IPS-NIHi7 (cell line): ENCODE results near the gene SULF2.
A peak's percentile ranks its signal among the peaks of the same experiment; 100 is the strongest.

ENCODE experiments used
- DNase-seq: peaks from one replicate; pipeline ENCODE4 v3.0.0; 2012; ENCODE audit warnings: mixed read lengths; ENCODE audit errors: extremely low spot score

SULF2 gene

DNA sequence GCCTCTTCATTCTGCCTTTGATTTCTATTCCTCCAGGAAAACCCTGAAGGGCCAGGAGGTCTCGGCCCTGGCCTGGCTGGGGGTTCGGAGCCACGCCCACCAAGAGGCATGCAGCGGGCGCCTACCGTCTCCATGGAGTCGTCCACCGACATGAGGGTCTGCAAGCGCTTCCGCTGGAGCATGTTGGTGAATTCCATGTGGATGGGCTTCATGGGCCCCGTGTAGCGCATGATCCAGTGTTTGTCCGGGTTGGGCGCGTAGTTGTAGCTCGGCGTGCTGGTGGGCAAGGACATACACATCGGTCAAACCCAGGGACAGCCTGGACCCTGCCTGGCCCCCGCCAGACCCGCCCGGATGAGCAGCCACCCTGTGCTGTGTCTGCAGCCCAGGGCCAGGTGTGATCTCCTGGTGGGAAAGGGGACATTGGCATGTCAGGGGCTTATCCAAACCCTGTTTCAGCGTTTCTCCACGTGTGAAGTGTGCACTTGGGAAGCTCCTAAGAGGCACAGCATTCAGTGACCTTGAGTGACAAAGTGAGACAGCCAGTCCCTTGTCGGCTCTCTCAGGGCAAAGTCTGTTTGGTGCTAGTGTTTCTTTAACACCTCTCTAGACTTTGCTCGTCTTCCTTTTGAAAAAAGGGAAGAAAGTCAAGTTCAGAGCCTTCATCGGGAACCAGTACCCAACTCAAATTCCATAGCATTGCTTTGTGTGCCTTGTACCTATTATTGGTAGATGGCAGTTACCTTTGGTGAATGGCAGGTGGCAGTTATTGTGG is 100.8 kb downstream of the SULF2 start:
- DNase-seq, result no peak

DNA sequence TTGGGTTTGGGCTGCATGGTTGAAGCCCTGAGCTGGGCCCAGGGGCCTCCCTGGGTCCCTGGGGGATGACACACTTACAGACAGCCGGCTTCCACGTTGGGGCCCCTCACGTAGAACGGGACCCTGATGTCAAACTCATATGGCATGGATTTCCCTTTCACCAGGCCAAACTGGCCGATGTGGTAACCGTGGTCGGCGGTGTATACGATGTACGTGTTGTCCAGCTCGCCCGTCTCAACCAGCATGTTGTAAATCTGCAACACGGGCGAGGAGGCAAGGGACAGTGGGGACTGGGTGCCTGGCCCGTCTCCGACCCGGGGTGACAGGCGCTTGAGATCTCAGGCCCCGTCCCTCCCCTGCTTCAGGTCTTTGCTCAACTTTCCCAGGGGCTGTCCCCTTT is 102.4 kb downstream of the SULF2 start:
- DNase-seq, result no peak

DNA sequence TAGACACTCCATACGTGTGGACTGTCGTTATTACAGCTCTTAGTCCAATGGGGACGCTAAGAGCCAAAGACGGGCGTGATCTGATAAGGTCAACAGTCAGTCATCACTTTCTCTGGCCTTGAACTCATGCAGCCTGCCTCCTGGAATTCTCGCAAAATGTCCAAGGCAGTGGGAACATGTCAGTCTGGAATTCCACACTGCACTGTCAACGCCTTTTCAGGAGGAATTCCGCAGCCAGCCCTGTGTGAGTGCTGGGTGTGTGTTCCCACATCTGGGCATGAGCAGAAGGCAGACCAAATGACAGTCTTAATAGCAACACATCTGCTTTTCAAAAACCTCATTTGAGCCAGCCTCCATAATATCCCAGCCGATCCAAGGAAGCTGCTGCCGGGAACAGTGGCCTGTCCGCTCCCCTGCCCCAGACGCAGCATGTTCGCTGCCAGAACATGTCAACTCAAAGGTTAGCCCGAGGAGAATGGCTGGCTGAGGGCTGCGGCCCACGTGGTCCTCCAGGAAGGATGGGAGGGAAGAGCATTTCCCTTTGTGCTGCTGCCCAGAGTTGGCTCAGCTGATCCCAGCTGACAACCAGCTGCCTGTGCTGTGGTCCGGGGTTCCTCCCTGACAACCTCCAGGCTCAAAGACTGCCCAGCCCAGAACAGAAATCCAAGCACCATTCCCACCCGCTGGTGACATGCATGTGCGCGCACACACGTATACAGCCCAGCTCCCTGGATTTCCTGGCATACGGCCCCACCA is 103.1 kb downstream of the SULF2 start:
- no peak for DNase-seq

DNA sequence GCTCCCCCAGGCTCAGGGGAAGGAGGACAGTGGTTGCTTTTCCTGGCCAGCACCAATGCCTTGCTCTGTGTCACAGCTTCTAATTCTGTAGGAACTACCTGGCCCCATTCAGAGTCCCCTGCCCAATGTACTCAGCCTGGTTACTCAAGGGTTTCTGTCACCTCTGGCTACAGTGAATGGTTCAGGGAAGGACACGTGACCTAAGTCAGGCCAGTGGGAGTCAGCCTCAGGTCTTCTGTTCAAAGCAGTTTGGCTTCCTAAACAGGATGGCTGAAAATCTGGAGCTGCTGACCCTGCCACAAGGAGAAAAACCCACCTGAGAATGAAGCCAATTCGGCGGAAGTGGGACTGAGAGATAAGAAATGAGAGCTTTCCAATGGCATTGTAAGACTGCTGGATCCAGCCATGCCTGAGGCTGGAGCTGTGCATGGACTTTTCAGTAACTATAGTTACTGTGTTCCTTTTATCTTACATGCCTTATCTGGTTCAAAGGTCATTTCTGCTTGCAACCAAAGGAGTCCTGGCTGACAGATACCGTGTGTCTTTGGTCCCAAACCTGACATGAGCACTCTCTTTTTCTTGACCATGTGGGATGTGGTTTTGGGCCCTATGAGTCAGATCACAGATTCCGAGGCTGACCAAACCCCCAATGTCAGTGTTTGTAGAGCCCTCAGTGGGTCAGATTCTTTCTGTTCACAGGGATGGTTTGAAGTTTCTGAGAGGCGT is 104.3 kb downstream of the SULF2 start:
- DNase-seq, result no peak

DNA sequence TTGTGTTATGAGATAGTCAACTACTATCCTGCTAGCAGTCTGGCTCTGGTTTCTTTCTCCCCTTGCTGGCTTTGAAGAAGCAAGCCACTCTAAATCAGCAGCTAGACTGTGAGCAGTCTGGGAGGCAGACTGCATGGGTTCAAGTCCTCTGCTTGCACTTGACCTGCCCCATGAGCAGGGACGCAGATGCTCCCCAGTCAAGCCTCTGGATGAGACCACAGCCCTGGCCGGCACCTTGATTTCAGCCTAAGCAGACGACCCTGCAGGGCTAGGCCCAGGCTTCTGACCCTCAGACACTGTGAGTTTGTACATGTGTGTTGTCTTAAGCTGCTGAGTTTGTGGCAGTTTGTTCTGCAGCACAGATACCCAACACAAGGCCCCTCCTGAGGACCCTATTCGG is 105.8 kb downstream of the SULF2 start:
- DNase-seq, result no peak

DNA sequence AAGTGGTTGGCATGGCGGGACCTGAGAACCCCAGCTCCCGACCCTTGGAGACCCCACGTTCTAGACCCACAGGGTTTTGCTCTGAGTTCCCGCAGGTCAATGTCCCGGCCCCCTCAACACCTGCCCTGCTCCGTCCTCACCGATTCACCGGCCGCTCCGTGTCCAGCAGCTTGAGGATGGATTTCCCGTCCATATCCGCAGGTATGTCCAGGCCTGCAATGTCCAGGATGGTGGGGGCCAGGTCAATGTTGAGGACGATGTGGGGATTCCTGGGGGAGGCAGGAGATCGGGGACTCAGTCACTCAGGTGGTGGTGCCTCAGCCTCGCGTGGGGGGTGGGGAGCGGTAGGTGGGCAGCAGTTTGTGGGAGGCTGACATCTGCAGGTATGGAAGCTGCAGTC is 106.7 kb downstream of the SULF2 start:
- DNase-seq, result no peak

DNA sequence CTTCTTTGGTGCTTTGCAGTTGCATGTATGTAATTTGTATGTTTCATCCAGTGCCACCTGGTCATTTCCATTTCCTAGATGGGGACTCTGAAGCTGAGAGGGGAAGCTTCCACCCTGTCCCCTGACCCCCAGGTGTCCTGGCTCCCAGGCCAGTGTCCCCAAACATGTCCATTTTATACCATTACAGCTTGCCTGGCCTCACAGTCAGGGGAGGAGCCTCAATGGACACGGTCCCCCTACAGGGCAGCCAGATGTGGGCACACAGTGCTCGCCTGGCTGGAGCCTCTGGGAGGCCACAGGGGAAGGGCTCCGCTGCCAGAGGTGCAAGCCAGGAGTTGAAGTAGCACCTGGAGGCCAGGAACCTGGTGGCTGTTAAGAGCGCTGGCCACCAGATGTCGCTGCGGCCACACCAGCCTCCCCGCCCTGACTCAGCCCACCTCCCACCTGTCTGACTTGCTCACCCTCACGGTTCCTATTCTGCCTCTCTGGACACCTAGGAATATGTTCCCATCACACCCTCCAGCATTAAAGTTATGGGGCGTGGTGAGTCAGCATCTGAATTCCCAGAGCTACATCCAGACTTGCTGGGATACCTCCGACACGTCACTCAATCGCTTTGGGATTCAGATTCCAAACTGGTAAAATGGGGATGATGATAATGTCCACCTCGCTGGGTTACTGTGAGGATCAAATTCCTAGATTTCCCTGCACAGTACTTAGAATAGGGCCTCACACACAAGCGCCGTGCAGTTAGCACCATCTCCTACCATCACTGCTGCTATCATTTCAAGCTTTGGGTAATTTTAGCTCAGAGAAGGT is 107.4 kb downstream of the SULF2 start:
- DNase-seq, result peak; percentile 90

DNA sequence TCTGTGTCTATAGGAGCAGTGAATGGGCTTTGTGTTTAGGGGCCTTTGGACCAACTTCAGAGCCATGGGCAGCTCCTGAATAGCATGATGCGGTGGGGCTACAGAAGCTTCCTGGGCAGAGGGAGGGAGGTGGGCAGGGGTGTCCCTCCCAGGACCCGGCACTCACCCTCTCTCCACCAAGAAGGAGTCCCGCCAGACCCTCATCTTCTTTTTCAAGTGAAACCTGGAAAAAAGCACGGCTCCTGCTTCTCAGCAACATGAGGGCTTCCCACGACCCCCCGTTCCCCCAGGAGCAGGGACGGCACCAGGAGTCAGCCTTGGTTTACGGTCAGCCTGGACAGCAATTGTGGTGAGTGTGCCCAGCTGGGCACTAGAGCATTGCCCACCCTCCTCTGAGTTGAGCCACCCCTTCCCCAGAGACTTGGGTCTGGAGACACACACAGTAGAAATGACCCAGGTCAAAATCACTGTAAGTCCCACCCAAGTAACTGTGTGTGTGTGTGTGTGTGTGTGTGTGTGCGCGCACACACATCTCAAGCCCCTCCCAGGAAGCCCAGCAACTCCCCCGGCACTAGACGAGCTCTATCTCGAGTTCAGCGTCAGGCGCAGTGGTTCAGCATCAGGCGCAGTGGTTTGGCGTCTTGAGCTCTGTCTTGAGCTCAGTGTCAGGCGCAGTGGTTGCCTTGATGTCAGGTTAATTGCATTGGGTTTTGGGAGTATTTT is 108.2 kb downstream of the SULF2 start:
- DNase-seq, result no peak

DNA sequence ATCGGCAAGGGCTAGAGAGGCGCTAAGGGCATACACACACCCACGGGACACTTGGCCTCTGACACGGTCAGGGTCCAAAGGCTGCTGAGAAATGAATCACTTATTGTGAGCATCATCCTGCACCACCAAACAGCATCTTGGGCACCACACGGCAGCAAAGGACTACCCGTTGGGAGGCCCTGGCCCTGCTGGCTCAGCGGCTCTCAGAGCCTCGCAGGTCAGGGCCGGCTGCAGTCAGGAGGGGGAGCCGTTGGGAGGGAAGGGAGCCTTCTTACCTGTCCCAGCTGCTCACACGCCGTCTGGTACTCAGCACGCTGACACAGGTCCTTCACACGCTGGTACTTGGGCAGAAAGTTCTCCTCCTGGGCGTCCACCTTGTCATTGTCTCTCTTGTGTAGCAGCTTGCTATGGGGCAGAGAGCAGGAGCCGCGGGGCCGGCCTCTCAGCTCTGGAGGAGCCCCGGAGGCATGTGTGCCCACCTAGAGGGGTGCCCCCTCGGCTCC is 109.0 kb downstream of the SULF2 start:
- peak; percentile 76 for DNase-seq

DNA sequence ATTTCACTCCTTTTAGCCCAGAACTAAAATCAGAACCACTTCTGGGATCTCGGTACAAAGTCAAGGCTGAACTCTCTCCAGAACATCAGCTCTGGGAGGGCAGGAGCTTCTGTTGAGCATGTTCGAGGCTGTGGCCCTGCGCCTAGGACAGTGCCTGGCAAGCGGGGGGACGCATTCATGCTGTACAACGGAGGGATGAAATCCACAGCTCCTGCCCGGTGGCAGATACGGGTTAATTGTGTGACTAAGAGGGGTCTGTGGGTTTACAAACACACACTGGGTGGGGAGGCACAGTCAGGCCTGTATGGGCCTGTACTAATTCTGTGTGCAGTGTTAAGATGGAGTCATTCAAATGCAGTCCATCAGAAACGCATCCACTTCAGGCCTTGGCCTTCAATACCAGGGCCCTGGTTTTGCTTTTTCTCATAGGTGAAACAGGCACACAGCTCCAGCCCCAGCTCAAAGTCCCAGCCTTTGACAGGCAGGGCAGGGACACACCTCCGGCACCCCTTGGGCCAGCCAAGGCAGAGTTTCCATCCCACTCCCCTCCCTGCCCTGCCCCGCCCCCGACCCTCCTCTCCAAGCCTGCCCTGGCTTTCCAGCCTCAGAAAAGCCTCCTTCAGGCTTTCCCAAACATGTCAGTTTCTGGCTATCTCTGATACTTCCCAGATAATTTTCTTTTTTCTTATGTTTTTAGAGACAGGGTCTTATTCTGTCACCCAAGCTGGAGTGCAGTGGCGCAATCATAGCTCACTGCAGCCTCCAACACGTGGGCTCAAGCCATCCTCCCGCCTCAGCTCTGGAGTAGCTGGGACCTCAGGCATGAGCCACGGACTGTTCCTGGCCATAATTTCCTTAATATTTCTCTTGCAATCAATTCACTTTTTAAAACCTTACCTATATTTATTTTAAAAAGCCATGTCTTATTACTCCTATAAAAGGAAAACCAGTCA is 109.8 kb downstream of the SULF2 start:
- DNase-seq, result peak; percentile 50

DNA sequence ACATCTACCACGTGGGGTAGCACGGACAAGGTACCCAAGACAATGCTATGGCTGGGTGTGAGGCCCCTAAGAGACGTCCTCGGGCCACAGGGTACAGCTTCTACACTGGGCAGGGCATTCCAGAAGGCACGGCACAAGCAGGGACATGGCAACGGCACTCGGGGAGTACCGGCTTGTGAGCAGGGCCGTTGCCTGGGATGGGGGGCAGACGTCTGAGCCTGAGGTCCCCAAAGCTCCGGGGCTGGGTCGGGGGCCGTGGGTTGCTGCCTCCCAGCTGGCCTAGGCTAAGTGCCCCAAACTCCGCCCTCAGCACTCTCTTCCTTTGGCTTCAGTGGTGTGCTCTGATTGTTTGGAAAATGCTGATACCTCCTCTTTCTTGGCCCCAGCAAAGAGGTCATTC is 110.6 kb downstream of the SULF2 start:
- no peak for DNase-seq

DNA sequence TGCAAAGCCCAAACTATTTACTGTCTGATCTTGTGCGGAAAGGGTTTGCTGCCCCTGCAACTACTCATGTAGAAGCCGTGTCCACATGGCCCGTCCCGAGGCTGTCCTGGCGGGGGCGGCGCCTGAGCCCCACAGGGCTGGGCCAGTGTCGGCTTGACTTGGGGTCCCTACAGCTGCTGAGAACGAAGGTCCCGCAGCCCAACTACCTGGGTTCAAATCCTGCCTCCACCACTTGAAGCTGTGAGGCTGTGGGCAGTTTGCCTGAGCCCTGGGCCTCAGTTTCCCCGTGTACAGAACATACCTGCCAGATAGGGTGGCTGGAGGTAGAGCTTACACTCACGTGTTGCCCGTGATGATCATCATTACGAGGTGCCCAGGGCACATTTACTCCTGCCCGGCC is 111.1 kb downstream of the SULF2 start:
- no peak for DNase-seq

DNA sequence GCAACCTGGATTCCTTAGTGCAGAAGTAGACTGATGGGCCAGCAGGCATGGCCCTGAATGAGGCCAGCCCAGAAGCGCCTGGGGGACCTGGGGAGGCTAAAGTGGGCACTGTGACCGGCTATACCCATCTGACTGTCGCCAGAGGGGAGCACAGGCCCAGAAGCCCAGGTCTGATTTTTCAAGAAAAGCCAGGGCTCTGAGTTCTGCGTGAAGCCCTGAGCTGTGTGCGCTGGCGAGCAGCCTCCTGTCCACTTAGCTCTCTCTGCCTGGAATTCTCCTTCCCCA is 111.7 kb downstream of the SULF2 start:
- DNase-seq, result no peak

DNA sequence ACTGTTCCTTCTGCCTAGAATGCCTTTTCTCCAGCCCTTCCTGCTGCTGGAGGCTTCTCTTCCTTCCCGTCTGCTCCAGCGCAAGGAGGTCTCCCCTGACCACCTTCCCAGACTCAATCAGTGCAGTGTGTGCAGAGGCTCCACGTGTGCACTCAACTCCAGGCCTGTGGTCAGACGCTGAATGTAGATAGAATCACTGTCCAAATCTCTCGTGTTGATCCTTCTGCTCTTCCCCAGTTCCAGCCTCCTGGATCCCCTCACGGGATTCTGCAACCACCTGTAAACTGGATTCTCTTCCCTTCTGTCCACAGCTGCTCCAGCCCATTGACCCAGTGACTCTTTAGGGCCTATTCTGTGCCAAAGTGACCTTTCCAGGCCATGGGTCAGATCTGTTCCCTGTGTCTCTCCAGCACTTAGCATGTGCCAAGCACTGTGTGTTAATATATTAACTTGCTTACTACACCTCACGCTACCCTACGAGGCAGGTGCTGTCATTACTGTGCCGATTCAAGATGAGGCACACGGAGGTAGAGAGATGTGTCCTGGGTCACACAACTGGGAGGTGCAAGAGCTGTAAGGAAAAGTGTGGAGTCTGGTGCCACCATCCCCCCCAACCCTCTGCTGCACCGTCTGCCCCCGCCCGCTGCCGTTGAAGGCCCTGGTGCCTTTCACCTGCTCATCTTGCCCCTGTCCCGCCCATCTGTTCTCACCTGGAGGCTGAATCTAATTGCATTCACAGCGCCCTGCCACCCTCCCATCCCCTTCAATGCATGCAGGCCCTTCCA is 112.2 kb downstream of the SULF2 start:
- no peak for DNase-seq

DNA sequence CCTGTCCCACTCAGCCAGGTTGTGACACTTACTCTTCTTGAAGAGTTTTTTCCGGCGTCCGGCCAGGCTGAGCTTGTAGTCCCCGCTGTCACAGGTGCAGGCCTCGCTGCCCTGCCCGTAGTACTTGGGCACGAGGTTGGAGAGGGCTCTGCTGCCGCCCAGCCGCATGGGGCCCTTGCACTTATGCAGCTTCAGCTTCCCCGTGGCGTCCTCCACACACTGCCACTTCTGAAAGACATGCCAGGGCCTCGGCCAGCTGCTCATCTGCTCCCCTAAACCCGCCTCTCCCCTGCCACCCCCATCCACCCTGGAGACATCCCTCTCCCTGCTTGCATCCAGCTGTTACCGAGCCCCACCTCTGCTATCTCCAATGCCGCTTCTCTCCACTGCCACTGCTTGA is 113.1 kb downstream of the SULF2 start:
- no peak for DNase-seq

DNA sequence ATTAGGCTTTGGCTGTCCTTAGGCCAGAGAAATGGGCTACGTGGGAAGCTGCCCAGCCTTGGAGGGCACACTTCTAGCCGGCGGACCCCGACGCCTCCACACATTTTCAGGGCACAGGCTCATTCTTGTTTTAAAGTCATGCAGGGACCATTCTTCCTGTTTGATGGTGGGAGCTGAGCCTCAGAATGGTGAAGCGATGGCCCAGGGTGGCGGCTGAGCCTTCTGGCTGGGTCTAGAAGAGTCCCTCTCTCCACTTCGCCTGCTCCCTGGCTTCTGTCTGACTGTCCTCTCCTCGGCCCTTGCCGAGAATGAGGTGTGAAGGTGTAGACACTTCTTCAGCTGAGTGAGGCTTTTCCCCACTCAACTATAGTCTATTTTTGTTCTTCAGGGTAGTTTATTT is 114.4 kb downstream of the SULF2 start:
- no peak for DNase-seq

DNA sequence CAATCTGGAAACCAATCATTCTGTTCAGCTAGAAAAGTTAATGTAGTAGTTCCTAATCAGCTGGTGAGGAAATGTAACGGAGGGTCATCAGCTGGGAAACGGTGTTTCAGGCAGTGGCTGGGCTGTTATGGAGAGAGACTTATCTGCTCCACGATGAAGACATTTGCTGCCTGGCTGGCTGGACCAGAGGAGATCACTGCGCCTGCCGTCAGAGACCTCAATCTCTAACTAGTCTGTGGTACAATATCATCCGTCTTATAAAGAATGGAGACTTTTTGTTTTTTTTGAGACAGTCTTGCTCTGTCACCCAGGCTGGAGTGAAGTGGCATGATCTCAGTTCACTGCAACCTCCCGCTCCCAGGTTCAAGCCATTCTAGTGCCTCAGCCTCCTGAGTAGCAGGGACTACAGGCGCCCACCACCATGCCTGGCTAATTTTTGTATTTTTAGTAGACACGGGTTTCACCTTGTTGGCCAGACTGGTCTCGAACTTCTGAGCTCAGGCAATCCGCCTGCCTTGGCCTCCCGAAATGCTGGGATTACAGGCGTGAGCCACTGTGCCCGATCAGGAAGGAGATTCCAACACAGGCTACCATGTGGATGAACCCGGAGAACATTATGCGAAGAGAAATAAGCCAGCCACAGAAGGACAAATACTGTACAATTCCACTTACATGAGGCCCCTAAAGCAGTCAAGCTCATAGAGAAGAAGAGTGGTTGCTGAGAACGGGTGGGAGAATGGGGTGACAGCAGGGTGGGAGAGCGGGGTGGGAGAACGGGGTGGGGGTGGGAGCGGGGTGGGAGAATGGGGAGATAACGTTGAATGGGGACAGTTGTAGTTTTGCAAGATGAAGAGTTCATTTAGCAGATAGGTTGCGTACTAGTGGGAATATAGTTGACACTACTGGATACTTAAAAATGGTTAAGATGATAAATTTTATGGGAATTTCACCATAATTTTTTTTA is 115.1 kb downstream of the SULF2 start:
- no peak for DNase-seq

DNA sequence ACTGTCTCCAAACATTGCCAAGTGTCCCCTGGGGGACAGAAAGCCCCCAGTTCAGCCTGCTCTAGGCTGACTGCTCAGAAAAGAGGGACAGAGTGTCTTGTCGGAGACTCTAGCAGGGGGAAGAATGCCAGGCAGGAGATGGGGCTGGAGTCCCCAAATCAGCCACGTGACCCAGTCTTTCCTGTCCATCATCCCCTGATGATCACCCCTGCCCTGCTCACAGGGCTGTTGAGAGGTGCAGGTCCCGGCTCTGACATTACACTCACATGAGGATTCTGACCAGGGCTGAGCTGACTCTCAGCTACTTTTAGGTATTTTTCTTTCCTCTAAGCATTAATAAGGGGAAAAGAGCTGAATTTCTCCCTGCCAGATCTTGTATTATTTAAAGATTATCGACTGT is 115.8 kb downstream of the SULF2 start:
- DNase-seq, result no peak
